NOMO-1 treated with dmso at 0.1 percent for 144 hours (cell line): ENCODE measurements around the gene ERRFI1.

ENCODE experiments used
- DNase-seq: peaks from one replicate; lab custom pipeline; 2025; ENCODE audit not compliant: unreplicated experiment; lab: John Stamatoyannopoulos, UW

The ERRFI1 gene

DNA sequence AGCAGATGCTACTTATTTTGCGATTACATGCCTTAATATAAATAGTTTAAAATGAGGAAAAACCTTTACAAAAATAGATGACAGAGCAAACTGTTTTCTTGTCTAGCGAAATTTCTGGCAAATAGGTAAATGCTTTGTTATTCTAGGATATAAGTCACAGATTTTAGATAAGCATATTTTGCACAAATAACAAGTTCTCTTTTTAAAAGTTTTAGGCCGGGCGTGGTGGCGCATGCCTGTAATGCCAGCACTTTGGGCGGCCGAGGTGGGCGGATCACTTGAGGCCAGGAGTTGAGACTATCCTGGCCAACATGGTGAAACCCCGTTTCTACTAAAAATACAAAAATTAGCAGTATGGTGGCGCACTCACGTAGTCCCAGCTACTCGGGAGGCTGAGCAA, 20.3 kb upstream of the ERRFI1 start:
- DNase-seq: no peak

DNA sequence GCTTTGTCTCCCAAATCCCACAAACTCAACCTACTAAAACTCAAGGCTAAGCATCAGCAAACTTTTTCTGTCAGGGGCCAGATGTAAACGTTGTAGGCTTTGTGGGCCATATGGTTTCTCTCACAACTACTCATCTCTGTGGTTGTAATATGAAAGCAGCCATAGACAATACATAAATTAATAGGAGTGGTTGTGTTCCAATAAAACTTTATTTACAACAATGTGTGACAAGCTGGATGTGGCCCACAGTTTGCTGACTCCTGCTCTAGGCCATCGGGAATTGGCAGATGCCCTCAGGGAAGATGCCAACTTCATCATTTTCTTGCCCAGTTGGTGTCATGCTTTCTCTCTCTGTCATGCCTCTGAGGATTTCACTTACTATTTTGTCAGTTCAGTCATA, 17.5 kb upstream of the ERRFI1 start:
- DNase-seq: no peak

DNA sequence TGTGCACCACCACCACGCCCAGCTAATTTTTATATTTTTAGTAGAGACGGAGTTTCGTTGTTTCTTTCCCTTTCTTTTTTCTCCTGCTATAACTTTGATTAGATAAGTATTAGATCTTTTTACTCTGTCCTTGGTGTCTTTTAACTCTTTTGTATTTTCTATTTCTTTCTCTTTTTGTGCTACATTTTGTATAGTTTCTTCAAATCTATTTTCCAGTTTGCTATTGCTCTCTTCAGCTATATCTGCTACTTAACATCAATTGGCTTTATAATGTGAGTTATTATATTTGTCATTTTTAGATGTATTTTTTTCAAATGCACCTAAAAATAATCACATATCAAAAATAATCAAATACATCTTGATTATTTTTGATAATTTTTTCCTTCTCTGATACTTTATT, 16.0 kb upstream of the ERRFI1 start:
- no peak for DNase-seq

DNA sequence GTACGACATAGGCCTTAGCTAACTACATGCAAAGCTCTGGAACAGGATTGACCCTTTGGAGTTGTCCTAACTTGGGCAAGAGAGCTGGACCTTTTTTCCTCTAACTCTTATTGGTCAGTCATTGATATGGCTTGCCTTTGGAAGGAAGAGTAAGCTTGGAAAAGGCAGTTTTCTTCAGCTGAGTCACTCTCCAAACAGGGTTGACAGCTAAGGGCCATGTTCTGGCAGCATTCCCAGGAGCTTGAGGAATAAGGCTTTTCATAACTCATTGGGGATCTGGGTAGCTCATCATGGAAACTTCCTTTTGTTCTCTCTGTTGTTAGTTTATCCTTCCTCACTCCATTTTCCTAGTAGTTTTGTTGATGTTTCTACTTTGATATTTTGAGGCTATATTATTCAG, 14.5 kb upstream of the ERRFI1 start:
- no peak for DNase-seq

DNA sequence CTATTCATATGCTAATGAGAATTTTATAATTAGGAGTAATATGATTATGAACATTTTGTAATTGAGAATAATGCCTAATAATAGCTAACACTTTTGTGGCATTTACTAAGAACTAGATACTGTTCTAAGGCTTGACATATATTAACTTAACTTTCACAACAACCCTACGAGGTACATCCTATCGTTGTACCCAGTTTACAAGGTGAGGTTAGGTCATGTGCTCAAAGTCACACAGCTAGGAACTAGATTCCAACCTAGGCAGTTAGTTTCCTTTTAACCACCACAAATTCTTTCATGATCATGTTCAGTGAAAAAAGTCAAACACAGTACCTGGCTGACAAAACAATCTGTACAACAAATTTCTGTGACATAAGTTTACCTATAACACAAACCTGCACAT, 13.0 kb upstream of the ERRFI1 start:
- DNase-seq: no peak

DNA sequence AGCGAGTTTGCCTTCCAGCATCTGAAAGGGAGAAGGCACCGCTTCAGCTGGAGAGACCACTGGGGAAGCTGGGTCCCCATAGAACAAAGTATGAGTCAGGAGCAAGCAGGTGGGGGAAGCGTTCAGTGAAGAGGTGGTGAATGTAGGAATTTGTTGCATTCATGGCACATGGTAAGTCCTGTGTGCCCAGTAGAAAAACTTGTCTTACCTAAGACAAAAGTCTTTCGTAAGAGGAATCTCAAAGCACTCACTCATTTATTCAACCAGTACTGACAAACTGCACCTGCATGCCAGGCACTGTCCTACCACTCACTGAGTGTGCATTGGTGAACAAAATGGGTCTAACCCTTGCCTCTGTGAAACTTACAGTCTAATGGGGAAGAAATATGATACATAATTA, 9.2 kb upstream of the ERRFI1 start:
- DNase-seq: no peak

DNA sequence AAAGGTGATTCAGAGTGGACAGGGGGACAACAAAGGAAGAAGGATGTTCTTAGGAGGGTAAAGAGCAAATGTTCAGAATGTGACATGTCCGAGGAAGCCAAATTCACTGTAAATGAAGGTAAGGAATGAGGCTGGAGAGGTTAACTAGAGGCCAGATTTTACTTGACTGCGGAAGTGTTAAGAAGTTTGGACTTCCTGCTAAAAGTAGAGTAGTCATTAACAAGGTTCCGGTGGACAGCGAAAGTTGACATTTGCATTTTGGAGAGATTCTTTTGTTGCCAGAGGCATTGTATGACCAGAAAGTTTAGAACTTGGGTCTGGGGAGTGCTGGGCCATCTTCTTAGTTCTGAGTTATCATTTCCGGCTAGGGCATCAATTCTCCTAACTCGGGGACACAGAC, 7.2 kb upstream of the ERRFI1 start:
- DNase-seq: no peak

DNA sequence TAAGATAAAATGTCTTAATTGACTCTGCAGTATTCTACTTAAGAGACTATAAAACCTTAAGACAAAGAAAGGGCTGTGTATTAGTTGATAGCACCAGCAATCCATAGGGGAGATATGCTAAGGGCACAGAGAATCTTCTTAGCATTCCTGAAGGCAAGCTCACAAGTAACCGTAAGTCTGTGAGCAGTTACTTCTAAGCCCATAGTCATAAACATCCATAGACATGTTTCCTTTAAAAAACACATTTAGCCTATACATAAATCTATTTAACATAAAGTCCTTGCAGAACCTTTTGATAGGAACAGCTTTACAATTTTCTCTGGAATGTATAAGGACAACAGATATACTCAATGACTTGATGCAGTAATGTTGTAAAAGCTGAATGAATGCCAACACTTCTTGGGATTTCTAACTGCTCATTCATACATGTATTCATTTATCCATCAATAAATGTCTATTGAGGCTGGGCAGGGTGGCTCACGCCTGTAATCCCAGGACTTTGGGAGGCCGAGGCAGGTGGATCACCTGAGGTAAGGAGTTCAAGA, 6.3 kb upstream of the ERRFI1 start:
- no peak for DNase-seq

DNA sequence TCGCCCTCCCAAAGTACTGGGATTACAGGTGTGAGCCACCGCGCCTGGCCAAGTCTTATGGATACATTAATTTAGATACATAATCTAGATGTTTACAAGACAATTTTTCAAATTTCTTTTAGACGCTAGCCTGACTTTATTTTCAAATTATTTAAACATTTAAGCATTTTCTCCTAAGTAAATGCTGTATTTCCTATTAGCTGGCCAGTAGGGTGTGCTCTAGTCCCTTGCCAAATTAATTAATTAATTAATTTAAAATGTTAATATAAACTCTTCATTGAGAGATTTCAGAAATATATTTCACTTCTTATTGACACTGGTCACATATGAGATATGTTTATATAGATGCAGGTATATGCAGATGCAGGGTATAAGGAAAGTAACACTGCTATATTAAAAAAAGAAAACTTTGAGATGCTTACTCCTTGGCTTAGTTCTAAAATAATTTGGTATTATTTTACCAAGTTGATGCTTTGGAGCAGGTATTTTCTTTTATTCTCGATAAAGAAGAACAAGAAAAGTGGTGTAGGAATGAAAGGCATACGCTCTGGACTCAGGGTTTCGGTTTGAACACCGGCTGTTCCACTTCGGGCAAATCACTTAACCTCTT, 5.2 kb upstream of the ERRFI1 start:
- DNase-seq: no peak

DNA sequence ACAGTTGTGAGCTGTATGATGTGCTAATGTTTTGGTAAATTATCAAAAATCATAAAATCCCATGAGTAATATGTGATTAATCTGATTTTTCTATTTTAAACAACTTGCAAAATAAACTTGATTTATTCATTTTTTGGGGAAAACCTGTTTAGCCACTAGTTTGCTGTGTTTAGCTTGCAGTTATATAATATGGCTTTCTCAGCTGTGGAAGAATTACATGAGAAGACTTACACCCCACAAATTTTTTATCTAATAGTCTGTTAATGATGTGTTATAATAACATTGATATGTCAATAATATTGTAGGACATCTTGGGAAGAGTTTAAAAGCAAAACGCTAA, 2.4 kb upstream of the ERRFI1 start:
- no peak for DNase-seq

DNA sequence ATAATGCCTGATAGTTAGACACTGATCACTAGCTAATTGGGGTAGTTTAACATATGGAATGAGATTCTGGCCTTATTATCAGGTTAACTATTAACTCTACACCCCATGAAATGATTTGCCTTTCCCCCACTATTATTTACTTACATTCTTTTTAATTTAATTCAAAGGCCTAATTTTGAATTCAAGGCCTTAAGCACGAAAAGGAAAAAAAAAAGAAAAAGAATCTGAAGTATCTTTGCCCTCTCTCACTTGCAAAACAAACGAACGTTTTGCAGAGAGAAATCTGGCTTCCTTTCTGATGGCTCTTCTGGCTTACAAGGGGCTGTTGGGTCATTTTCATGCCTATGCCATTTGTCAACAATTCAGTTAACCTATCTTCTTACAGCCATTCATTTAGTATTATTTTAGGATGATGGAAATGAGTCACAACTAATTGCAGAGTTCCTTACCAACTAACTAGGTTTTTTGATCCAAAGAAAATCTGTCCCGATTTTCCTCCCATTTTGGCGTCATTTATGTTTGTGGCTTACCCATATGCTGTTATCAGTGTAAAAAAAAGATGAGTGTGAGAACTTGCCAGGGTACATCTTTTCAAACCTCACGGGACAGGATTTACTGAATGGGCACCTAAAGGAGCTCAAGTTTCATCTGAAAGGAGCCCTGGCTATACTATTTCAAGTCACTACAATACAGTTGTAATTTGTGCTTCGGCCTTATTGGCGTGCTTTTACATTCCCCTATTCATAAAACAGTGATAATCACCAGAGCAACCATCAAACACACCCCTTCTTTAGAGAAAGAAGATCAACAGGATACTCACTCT, 1.9 kb upstream of the ERRFI1 start:
- DNase-seq: no peak

DNA sequence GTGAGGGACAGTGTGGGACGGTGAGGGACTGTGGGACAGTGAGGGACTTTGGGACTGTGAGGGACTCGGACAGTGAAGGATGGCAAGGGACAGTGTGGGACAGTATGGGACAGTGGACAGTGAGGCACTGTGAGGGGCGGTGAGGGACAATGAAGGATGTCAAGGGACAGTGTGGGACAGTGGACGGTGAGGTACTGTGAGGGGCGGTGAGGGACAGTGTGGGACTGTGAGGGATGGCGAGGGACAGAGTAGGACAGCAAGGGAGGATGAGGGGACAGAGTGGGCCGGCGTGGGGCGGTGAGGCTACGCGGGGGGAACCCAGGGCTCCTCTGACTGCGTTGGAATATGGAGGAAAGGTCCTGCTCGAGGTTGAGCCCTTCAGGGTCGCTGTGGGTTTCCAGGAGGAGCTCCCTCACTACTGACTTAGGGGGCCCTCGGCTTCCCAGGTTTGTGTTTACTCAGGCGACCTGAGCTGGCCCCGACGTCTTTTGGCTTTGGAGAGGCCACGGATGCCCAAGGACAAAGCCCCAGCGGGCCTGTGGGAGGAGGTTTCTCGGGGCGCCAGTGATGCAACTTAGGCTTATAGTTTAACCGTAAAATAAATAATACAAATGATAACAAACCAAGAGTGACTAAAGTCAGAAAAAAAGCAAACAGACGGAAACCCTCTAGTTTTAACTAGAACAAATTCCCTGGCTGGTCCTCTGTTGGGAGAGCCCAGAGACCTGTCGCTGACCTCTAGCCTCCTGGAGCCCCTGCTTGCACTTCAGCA, 1.1 kb upstream of the ERRFI1 start:
- DNase-seq: no peak

DNA sequence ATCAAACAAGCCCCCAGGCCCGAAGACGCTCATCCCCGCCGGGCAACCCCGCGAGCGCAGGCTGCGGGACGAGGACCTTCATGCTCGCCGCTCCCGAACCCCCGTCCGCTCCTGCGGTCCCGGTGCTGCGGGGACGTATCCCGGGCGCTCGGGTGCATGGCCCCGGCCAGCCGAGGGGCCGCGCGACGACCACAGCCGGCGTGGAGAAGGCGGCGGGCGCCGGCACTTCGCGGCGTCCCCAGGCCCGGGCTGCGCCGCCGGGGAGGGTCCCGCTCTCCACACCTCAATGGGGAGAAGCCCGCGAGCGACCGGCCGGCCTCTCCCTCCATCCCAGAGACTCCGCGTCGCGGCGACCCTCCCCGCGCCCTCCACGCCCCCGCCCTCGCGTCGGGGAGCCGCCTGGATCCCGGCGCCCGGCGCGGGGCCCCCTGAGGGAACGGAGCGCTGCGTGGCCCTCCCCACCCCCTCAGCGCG, 401 bp downstream of the ERRFI1 start:
- DNase-seq: no peak

DNA sequence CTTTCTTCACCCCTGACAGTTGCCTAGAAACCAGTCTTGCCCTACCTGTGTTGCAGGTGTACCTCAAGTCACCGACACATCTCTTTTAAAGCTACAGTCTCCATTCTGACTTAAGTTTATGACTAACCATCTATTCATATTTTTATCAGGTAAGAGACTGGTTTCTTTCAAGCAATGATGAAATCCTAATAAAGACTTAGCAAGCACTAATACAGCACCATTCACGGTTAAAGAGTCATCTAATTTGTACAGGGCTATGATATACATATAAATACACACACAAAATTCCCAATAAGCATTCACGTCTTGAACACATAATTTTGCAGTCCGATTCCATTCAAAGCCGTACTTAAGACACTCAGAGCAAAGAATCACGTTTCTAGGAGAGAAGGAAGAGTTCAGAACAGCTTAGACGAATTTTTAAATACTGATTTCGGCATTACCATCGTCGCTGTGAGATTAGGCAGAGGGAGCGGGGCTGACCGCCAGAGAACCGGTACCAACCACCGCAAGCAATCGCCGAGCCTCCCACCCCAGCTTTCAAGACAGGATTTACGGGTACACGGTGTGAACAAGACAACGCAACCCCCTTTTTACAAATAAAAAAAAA, 943 bp downstream of the ERRFI1 start:
- DNase-seq: no peak

DNA sequence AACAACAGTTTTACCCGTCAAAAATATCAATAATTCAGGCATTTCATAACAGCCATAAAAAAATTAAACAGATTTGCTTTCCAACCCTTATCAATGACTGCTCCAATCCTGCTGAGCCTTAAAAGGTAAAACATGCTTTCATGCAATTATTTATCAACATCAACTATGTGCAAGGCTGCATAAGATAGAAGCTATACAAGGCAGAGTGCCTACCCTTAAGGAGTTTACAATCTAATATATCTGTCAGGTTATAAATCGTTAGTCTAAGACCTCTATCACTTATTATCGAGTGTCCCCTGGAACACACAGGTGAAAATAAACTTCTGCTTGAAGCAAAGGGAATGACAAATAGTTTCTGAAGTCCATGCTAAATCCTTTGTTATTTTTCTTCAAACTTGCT, 1.8 kb downstream of the ERRFI1 start:
- DNase-seq: no peak

DNA sequence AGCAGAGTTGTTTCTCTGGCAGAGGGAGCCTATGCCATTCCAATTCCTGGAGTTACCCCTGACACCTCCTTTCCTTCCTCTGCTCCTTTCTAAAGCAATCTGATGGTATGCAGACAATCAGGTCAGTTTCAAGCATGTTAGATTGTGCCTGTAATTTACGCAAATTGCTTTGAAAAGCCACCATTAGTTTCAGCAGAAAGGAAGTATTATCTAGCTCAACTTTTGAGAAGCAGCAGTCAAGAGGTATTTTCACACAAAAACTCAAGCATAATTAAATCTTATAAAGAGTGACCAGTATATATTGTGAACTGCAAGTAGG, 2.2 kb downstream of the ERRFI1 start:
- DNase-seq: no peak

DNA sequence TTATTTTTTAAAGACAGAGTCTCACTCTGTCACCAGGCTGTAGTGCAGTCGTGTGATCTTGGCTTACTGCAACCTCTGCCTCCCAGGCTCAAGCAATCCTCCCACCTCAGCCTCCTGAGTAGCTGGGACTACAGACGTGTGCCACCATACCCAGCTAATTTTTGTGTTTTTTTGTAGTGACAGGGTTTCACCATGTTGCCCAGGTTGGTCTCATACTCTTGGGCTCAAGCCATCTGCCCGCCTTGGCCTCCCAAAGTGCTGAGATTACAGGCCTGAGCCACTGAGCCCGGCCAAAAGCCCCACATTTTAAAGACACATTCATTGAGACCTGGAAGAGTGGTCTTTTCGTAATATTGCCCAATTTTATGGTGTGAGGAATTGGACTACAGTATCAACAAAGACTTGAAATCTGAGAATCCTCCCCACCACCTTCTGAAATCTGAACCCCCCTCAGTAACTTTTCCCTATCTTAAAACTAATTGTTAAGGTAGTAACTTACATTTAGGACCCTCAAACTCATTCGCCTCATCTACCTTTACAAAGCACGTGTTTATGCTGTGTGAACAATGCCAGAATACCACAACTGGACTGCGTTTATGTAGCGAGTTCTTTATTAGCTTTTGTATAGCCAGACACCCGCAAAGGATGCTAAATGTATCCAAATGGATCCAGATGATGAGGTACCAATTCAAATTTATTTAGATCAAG, 2.7 kb downstream of the ERRFI1 start:
- no peak for DNase-seq

DNA sequence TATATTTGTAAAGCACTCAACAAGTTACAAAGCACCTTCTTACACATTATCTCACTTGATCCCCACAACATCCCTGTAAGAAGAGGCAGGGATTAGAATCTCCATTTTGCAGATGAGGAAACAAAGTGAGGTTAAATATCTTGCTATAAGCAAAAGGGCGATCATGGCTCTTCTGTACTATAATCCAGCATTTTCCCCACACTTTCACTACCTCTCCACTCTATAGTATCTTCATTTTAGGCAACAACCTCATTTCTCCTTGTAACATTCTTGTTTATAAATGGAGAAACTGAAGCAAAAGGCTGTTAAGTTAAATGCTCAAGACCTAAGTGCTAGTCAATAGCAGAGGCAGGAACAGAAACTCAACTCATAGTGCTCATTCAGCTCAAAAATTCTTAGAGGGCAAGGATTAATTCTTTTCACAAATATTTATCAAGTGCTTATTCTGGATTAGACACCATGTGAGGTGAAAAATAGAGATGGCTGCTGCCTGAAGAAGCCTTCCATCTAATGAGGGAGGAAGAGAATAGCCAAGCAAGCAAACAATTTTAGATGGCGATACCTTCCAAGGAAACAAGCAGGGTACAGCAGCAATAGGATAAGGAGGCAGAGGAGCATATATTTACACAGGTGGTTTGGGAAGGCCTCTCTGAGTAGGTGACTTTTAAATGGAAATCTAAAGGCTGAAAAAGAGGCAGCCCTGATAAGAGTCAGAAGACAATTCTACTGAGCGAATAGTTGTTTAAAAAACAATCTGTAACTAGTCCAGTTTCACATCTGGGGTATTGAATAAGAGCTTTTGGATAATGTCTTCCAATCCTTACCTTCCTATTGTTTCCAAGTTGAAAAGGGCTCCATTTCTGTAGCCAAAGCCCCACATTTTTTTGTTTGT, 3.5 kb downstream of the ERRFI1 start:
- no peak for DNase-seq

DNA sequence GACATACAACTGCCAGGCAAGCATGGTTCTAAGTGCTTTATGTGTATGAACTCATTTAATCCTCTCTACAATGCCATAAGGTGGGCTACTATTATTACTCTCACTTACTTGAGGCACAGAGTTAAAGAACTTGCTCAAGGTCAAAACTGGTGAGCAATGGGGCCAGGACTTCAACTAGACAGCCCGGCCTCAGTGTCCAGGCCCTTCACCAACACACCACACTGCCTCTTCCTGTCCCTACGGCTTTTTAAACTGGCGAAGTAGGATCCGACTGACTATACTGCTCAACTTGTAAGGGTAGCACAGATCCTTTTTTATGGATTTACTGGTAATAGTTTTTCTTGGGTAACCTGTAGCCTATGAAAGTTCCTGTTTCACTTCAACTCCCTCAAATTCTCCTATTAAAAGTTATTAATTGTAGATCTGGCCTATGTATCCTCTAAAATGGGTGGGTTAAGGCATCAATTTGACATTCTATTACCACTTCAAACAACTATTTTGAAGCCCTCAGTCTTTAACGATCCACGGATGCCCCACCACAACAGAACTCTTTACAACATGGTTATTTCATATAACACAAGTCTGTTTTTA, 4.3 kb downstream of the ERRFI1 start:
- no peak for DNase-seq

DNA sequence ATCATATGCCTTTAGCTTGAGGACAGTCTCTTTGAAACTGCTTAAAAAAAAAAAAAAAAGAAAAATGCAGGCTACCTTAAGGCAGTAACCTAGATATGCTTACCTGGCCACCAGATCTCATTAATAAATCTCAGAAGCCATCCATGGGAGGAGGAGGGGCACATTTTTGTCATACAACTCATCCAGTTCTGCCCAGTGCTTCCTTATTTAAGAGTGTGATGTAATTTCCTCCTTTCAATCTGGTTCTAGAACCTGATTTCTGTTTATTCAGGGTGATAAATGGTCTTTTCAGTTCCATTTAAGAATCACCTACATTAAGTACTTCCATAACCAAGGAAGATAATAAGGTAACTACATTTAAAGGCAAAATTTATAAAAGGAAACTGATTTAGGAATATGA, 6.1 kb downstream of the ERRFI1 start:
- DNase-seq: peak; percentile 15
